Left lung (tissue), 10 donors: ENCODE measurements around the gene DBNL. TPM values are rescaled to one million over a fixed set of nuclear protein-coding genes. Genes with fewer than 3 reads are reported as not detected.

Source experiments
- ATAC-seq: fragments of 200-7000 bp; cut with Tn5 transposase; one replicate; pipeline ENCODE4 v1.9.1; 2020; ENCODE audit warnings: moderate library complexity
- DNase-seq, 4 donors: peaks; one replicate each; pipeline ENCODE4 v3.0.0-alpha.2; 2013 to 2020
- H3K27ac ChIP-seq, 2 donors: fragments of 200-600 bp; sonication (generic) in 1 of 2; one replicate each; pipeline versions ENCODE4 v1.5.0 to v1.8.0; 2020 to 2021
- H3K27me3 ChIP-seq, 2 donors: fragments of 200-600 bp; sonication (generic) in 1 of 2; one replicate each; pipeline versions ENCODE4 v1.5.0 to v1.8.0; 2020 to 2021
- H3K36me3 ChIP-seq, 2 donors: fragments of 200-600 bp; sonication (generic) in 1 of 2; one replicate each; pipeline versions ENCODE4 v1.5.0 to v1.8.0; 2020 to 2021
- H3K4me1 ChIP-seq, 2 donors: fragments of 200-600 bp; one replicate each; pipeline ENCODE4 v1.8.0; 2021
- H3K4me3 ChIP-seq, 2 donors: fragments of 200-600 bp; sonication (generic) in 1 of 2; one replicate each; pipeline versions ENCODE4 v1.5.0 to v1.8.0; 2020 to 2021; ENCODE audit warnings: mild to moderate bottlenecking in 1 of 2
- H3K9me3 ChIP-seq, 2 donors: fragments of 200-600 bp; sonication (generic) in 1 of 2; one replicate each; pipeline versions ENCODE4 v1.5.0 to v1.8.0; 2020 to 2021
- intact Hi-C, 2 donors: fragments of 100-400 bp; cut with DNase I; formaldehyde crosslinking; loops; one replicate each; pipeline versions ENCODE4 v1.11.2 to v1.14.2; 2022
- polyA plus RNA-seq, 6 donors: library from polyadenylated mRNA; unstranded; fragments of 120-200 nt; gene quantifications; one replicate each; pipeline ENCODE4 v1.2.1, GENCODE V29; 2013; ENCODE audit not compliant: insufficient read length in 6 of 6
- total RNA-seq, 2 donors: library from RNA; stranded (reverse); fragmentation: NEBNext Ultra II Directional; extraction: Animal tissue kit (Norgen Biotek cat#: 25700); gene quantifications; one replicate each; pipeline ENCODE4 v1.2.1, GENCODE V29; 2021
- TF ChIP-seq, protein P1 (sequence below), 2 donors: fragments of 200-600 bp; sonication (generic) in 1 of 2; IDR thresholded peaks; one replicate each; pipeline versions ENCODE4 v1.5.0 to v1.8.0; 2021; ENCODE audit warnings: antibody characterized with exemption in 2 of 2
- donor health status: DM: no; HTN: yes; CAD: no.
- donor health status: DM: no; HTN: no; CAD: no.

DBNL gene
- total and polyA plus RNA-seq, 8 donors: 57.2 to 119 (median 69.5) TPM

GRCh38 chr7:44061645-44062179 lies 17.2 kb downstream of the DBNL start:
- TF ChIP-seq, protein P1, sequence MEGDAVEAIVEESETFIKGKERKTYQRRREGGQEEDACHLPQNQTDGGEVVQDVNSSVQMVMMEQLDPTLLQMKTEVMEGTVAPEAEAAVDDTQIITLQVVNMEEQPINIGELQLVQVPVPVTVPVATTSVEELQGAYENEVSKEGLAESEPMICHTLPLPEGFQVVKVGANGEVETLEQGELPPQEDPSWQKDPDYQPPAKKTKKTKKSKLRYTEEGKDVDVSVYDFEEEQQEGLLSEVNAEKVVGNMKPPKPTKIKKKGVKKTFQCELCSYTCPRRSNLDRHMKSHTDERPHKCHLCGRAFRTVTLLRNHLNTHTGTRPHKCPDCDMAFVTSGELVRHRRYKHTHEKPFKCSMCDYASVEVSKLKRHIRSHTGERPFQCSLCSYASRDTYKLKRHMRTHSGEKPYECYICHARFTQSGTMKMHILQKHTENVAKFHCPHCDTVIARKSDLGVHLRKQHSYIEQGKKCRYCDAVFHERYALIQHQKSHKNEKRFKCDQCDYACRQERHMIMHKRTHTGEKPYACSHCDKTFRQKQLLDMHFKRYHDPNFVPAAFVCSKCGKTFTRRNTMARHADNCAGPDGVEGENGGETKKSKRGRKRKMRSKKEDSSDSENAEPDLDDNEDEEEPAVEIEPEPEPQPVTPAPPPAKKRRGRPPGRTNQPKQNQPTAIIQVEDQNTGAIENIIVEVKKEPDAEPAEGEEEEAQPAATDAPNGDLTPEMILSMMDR (IDR thresholded peaks at IDR 0.05): no peak
- intact Hi-C loops: no loop called here
- H3K4me1 ChIP-seq: peaks cover 0 to 12% of the 10 kb centered on the region in 2 donors
- H3K27me3 ChIP-seq: no peaks in the 10 kb centered on the region
- no peak overlapping the region for H3K4me3 ChIP-seq
- DNase-seq (peak in 1 of 4 donors; percentile 44), ATAC-seq (no peak)
- H3K36me3 ChIP-seq: peaks cover 0 to 64% of the 10 kb centered on the region in 2 donors
- no peaks in the 10 kb centered on the region for H3K9me3 ChIP-seq
- no peak overlapping the region for H3K27ac ChIP-seq

DNA sequence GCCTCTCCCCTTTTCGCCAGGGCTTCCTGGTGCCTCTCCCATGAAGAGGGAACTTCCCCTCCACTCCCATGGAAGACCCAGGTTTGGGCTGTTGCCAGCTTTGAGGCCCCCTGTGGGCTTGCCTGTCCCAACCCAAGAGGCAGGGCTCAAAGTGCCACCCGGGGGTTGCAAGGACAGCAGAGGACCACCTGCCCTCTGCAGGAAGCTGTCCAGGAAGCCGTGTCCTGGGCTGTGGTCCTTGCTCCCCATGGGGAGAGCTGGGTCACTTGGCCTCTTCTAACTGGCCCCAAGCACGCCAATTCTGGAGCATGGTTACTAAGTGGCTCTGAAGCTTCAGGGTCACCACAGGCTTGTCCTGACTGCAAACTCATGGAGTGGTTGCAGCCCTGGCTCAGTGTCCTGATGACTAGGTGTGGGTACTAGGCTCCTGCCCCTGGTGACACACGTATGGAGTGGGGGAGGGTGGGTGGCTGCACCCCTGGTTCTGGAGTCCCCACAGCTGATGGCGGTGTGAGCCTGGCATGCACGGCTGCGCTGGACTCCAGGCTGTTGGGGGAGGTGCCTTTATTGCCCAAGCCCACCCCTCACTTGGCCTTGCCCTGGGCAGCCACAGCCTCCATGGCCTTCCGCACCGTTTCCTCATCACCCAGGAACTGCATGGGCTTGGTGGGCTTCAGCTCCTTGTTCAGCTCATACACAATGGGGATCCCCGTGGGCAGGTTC lies 17.8 kb downstream of the DBNL start:
- Histone ChIP-seq H3K4me1 (peaks cover 0 to 12% of the 10 kb centered on the region in 2 donors), H3K4me3 (no peak overlapping the region), H3K9me3 (no peaks in the 10 kb centered on the region), H3K27me3 (no peaks in the 10 kb centered on the region), H3K27ac (no peak overlapping the region), H3K36me3 (peaks cover 0 to 57% of the 10 kb centered on the region in 2 donors)
- TF ChIP-seq, protein P1 (IDR thresholded peaks at IDR 0.05): no peak
- DNase-seq (peak in 2 of 4 donors; percentile 32 to 60), ATAC-seq (no peak)
- intact Hi-C loops: no loop called here

DNA sequence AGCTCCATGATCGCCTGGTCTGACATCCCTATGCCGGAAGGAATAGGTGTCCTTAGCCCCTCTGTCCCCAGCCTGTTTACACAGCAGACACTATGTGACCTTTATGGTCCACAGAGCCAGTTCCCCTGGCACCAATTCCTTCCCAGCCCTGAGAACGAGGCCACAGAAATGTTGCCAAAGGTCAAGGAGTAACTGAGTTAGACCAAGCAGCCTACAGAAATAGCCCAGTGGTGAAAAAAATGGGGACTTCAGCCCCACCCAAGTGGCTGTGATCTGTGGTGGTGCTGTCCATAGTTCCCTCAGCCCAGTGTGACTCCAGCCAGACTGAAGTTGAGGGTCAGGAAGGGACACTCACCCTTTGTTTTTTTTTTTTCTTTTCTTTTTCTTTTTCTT lies 18.4 kb downstream of the DBNL start:
- Histone ChIP-seq H3K27ac (no peak overlapping the region), H3K4me3 (no peak overlapping the region), H3K36me3 (peaks cover 0 to 52% of the 10 kb centered on the region in 2 donors), H3K4me1 (peaks cover 0 to 12% of the 10 kb centered on the region in 2 donors), H3K27me3 (no peaks in the 10 kb centered on the region), H3K9me3 (no peaks in the 10 kb centered on the region)
- DNase-seq (peak in 2 of 4 donors; percentile 4 to 6), ATAC-seq (no peak)
- TF ChIP-seq, protein P1 (IDR thresholded peaks at IDR 0.05): no peak
- intact Hi-C loops: no loop called here

- peak in 2 of 4 donors; percentile 28 to 39 for DNase-seq
- Histone ChIP-seq H3K27ac (no peak overlapping the region), H3K9me3 (no peaks in the 10 kb centered on the region), H3K4me3 (no peak overlapping the region), H3K36me3 (peaks cover 0 to 46% of the 10 kb centered on the region in 2 donors), H3K27me3 (no peaks in the 10 kb centered on the region), H3K4me1 (peaks cover 0 to 12% of the 10 kb centered on the region in 2 donors)
- intact Hi-C loops: no loop called here
- ATAC-seq: no peak
- TF ChIP-seq, protein P1 (IDR thresholded peaks at IDR 0.05): no peak
Observed at GRCh38 chr7:44063547-44063893, 19.0 kb downstream of the DBNL start.

DNA sequence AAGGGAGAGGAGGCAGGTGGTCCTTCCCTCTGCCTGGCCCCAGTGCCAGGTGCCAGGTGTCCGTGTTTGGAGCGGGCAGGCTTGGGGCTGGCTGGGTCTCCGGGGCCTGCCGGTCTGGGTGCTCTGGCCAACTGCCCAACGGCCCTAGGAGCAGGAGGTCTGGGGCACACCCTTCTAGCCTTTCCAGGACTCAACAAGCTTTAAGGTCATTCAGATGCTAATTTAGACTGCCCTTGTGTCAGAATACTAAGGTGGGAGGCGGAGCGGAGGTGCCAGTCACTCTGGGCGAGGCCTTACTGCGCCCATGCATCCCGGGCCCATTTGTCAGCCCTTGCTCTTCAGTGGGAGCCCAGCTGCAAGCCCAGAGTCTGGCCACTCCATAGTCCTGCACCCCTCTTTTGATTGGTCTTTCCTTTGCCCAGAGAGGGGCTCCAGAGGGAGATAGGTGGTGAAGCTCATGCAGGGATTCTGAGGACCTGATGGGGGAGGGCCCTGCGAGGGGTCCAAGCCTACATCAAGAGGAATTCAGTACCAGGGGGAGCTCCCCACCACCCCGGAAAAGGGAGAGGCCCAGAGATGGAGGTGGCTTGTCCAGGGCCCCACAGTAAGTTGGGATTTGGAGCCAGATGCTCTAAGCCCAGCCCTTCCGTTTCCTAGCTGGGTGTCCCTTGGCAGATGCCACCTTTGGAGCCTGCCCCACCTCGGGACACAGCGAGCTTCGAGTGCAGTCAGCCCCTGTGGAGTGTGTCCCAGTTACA lies 19.6 kb downstream of the DBNL start:
- no peak for ATAC-seq
- peak in 2 of 4 donors; percentile 27 to 57 for DNase-seq
- TF ChIP-seq, protein P1 (IDR thresholded peaks at IDR 0.05): no peak
- intact Hi-C loops: no loop called here
- Histone ChIP-seq H3K27me3 (no peaks in the 10 kb centered on the region), H3K9me3 (no peaks in the 10 kb centered on the region), H3K4me1 (peaks cover 0 to 12% of the 10 kb centered on the region in 2 donors), H3K4me3 (no peak overlapping the region), H3K36me3 (peaks cover 0 to 40% of the 10 kb centered on the region in 2 donors), H3K27ac (no peak overlapping the region)
